ENCODE measurements around the gene SIGLEC7. TPM values are rescaled to one million over a fixed set of nuclear protein-coding genes. Genes with fewer than 3 reads are reported as not detected.
A peak's percentile ranks its signal among the peaks of the same experiment; 100 is the strongest.

Gene SIGLEC7
- under 1 TPM; 0.42 to 0.93 (median 0.57) TPM for polyA plus RNA-seq (ENCODE audit: insufficient read length in 10 of 10)
- long read RNA-seq, donor 1, result 0 reads
- long read RNA-seq, donor 2, result 0 reads
- long read RNA-seq, donor 3, result 0 reads
- long read RNA-seq, donor 4, result 0 reads
- long read RNA-seq, donor 5, partial matches to known transcripts, result 0 of 1 reads
- long read RNA-seq, donor 5, other reads (novel, unspliced or antisense), result 0 of 1 reads
- long read RNA-seq, donor 6, result 0 reads
- long read RNA-seq, donor 7, result 0 reads
- long read RNA-seq, donor 8, result 0 reads
- long read RNA-seq, donor 9, partial matches to known transcripts, result 0 of 1 reads
- long read RNA-seq, donor 9, other reads (novel, unspliced or antisense), result 0 of 1 reads

GRCh38 chr19:51142119-51142518, at the start of gene SIGLEC7:
SIGLEC7 (plus strand) TSS chr19:51142301; CDS start chr19:51142370, 69 bp downstream.
- DNase-seq, result peak in 1 of 3 donors; percentile 33

GRCh38 chr19:51093101-51093500, 49.0 kb upstream of the SIGLEC7 start:
- no peak for DNase-seq

- no peak for DNase-seq
These were observed 48.4 kb upstream of the SIGLEC7 start for GRCh38 chr19:51093510-51094345.

- DNase-seq, result no peak
These were observed 47.3 kb upstream of the SIGLEC7 start for GRCh38 chr19:51094696-51095279.

GRCh38 chr19:51096473-51097165, 45.5 kb upstream of the SIGLEC7 start:
- no peak for DNase-seq

GRCh38 chr19:51097166-51097738, 44.8 kb upstream of the SIGLEC7 start:
- DNase-seq, result peak in 2 of 3 donors; percentile 36 to 46

GRCh38 chr19:51097796-51098195, 44.3 kb upstream of the SIGLEC7 start:
- DNase-seq, result no peak

GRCh38 chr19:51098365-51099046, 43.6 kb upstream of the SIGLEC7 start:
- peak in 2 of 3 donors; percentile 56 to 73 for DNase-seq

- DNase-seq, result no peak
These were observed 43.1 kb upstream of the SIGLEC7 start for GRCh38 chr19:51099047-51099382.

- DNase-seq, result no peak
These were observed 41.5 kb upstream of the SIGLEC7 start for GRCh38 chr19:51100601-51101000.

- no peak for DNase-seq
These were observed 40.8 kb upstream of the SIGLEC7 start for GRCh38 chr19:51101171-51101865.

- no peak for DNase-seq
These were observed 39.1 kb upstream of the SIGLEC7 start for GRCh38 chr19:51102991-51103390.

GRCh38 chr19:51103926-51104341, 38.2 kb upstream of the SIGLEC7 start:
- no peak for DNase-seq

GRCh38 chr19:51107406-51108065, 34.6 kb upstream of the SIGLEC7 start:
- peak in 1 of 3 donors; percentile 8 for DNase-seq

- DNase-seq, result peak; percentile 99 to 100 (median 99)
These were observed 33.9 kb upstream of the SIGLEC7 start, which contains the start of gene CTU1 for GRCh38 chr19:51108066-51108804. CTU1 (minus strand) TSS chr19:51108409; CDS start chr19:51104569, 3,840 bp downstream.

- DNase-seq, result no peak
These were observed 33.3 kb upstream of the SIGLEC7 start for GRCh38 chr19:51108805-51109146.

- no peak for DNase-seq
These were observed 31.5 kb upstream of the SIGLEC7 start for GRCh38 chr19:51110666-51110971.

GRCh38 chr19:51111606-51112005, 30.5 kb upstream of the SIGLEC7 start:
- DNase-seq, result no peak

GRCh38 chr19:51114087-51114729, 27.9 kb upstream of the SIGLEC7 start:
- DNase-seq, result no peak

Data from muscle of back (tissue), 13 donors.